NCI-H446 (cell line): Measurements from ENCODE around the gene TCF20.

Experiments used
- DNase-seq, 2 experiments: peaks; one replicate each; lab custom pipeline; 2025; lab: John Stamatoyannopoulos, UW

Gene TCF20

DNA sequence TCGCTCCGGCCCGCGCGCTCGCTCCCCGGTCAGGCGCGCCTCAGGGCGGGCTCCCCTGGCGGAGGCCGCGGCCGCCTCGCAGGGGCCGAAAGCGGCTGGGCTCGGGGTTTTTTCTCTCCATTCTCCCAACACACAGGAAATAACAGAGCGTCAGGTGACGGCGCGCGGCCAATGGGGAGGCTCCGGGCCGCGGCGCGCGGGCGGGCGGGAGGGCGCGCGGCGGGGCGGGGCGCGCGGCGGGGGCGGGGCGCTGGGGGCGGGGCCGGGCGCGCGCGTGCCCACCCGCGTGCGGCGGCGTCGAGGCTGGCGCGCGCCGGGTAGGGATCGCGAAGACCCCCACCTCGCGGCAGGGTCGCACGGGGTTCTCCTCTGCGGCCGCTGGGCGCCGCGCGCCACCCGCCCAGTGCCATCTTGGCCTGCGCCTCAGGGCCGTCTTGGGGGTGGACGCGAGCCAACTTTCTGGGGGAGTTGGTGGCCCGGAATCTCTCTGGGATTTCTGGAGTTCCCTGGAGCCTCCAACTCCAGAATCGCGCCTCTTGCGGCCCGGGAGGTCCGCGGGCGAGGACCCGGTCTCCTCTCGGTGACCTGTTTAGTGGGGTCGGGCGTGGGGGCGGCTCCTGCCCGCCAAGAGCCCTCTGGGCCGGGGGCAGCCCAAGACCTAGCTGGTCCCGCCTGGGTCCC lies at the start of gene TCF20:
TSS of gene TCF20 (minus strand) at position 144 of the 681 bp plus-strand sequence. CDS start 55,348 bp downstream, outside the sequence.
- DNase-seq = peak in 1 of 2 experiments; percentile 73

DNA sequence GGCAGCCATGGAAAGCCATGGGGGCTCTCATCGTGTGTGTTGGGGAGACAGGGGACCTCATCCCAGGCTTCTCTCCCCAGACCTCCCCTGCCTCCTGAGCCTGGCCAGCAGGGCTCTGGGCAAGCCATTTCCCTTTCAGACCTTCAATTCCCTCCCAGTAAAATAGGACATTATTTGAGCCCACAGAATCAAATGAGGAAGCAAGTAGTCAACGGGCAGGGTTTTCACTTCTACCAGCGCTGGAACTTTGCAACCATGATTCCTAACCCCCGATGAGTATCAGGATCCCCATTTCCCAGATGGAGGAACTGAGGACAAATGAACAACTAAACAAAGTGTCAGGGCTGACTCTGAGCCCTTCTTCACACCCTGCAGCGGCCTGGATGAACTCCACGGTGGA lies 48.9 kb upstream of the TCF20 start:
- DNase-seq = no peak

- DNase-seq = no peak
Observed at GRCh38 chr22:42318967-42319366, 48.5 kb upstream of the TCF20 start.

DNA sequence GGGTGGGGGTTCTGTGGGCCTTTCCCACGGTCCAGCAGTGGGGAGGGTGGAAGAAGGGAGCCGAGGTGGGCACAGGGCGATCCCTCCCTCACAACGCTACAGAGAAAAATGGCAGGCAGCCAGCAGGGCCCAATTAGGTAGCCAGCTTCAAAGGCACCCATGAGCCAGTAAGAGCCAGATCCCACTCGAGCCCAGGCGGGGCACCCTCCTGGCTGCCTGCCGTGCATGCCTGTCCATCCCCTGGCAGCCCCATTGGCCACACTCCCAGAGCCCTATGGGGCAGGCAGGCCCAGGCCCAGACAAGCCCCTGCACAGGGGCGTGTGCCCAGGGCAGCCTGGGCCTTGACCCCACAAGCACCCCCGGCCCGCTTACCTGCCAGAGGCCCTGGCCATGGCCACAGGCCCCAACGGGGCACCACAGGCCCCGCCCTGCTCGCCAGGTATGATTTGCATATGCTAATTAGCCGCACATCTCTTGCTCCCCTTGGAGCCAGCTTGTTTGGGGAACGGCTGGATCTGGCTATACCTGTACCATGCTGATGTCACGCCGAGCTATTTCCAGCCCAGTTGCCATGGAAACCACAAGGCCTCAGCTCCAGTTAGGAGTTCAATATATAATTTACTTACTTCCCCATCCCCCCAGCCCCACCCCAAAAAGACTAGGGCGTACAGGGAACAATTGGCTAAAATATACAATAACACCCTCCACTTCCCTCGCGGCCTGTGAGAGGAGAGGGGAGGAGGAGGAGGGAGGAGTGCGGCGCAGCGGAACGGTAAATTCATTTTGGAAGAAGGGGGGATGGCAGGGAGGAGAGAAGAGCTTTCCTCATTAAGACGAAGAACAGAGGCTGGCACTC lies 47.5 kb upstream of the TCF20 start:
- peak; percentile 53 to 75 for DNase-seq

GRCh38 chr22:42317008-42317407 lies 46.6 kb upstream of the TCF20 start:
- peak; percentile 66 to 78 for DNase-seq

- DNase-seq = no peak
Observed at GRCh38 chr22:42315392-42315756, 44.9 kb upstream of the TCF20 start.

GRCh38 chr22:42314709-42315391 lies 44.4 kb upstream of the TCF20 start:
- no peak for DNase-seq

DNA sequence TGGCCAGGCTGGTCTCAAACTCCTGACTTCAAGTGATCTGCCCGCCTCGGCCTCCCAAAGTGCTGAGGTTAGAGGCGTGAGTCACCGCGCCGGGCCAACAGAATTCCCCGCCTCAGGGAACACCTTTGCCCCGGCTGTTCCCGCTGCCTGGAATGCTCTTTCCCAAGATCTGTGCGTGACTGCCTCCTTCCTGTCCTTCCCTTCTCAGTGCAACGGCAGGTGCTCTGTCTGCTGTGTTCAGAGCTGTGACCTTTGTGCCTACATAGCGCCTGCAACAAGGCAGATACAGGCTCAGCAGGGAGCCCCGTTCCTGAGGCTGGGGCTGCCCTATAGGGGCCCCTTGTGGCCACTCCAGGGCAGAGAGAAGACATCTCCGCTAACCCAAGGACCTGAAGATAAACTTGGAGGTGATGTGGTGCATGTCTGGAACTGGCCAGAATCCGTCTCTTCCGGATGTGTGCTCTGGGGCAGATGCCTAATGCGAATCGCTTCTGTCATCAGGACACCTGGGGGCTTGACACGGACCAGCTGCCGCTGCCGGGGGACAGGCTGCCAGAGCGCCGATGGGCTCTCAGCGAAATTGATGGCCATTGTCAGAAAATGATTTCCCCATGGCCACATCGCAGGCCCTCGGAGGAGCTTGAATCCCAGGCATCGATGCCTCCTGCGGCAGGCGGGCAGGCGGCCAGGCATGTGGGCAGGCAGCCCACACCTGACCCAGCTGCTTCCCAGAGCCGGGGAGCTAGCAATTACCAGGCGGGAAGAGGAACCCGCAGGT lies 43.5 kb upstream of the TCF20 start:
- DNase-seq = peak in 1 of 2 experiments; percentile 79

DNA sequence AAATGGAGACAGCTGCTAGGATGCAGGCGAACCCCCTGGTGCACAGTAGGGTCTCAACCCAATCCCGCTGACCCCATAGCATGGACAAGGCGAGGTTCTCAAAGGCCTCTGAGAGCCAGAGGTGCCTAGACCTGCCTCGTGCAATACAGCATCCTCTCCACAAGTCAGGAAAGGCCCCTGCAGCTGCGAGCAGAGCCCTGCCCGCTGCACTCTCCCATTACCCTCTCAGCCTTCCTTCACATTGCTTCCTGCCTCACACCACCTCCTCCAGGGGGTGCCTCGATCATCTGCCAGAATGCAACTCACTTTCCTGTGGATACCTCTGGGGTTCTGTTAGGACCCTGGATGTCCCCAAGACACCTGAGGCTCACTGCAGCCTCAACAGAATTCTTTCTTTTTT lies 42.8 kb upstream of the TCF20 start:
- DNase-seq = no peak

GRCh38 chr22:42310291-42311015 lies 40.0 kb upstream of the TCF20 start:
- peak in 1 of 2 experiments; percentile 9 for DNase-seq

GRCh38 chr22:42309865-42310264 lies 39.4 kb upstream of the TCF20 start:
- no peak for DNase-seq

- no peak for DNase-seq
Observed at GRCh38 chr22:42308892-42309468, 38.5 kb upstream of the TCF20 start.

DNA sequence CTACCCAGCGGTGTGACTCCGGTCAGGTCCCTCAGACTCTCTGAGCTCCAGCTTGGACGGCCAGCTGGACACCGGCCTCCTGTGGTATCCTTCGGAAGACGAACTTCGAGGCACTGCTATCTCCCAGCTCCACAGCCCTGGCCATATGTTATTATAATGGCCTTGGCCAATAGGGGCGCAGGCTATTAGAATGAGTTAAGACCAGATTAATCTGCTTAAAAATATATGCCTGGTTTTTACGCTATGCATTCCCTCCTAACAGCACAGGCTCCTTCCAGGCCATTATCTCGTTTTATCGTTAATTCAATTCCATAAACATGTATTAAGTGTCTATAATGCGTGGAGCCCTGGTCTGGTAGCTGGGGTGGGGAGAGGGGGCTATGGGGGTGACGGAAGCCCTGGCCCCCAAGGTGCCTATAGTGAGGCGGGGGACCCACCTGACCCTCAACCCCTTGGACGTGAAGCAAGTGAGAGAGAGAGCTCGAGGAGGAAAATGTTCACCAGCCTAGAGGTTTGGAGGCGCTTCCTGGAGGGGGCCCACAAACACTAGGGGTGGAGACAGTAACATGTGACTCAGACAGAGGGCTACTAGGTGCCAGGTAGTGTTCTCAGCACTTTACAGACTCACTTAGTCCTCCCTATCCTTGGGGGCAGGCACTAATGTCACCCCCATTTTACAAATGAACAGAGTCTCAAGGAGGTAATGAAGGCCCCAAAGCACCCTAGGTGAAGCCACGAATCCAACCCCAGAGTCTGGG lies 37.5 kb upstream of the TCF20 start:
- DNase-seq = no peak

- no peak for DNase-seq
Observed at GRCh38 chr22:42306010-42306409, 35.6 kb upstream of the TCF20 start.

GRCh38 chr22:42304324-42304790 lies 33.9 kb upstream of the TCF20 start:
- no peak for DNase-seq

GRCh38 chr22:42303396-42304323 lies 33.2 kb upstream of the TCF20 start:
- no peak for DNase-seq

- no peak for DNase-seq
Observed at GRCh38 chr22:42301742-42302102, 31.3 kb upstream of the TCF20 start.

- DNase-seq = no peak
Observed at GRCh38 chr22:42301077-42301741, 30.8 kb upstream of the TCF20 start.
